NCI-H2029 (cell line): Measurements from ENCODE around the gene SPINT2.
"Not testable (repeated sequence)": the region's sequence is repeated elsewhere in the genome, so short reads cannot be mapped to it uniquely, and the experiment has no call there.

ENCODE experiments used
- DNase-seq: peaks from one replicate; lab custom pipeline; 2025; lab: John Stamatoyannopoulos, UW

The SPINT2 gene

GRCh38 chr19:38239816-38240215 lies 24.6 kb upstream of the SPINT2 start:
- no peak for DNase-seq

DNA sequence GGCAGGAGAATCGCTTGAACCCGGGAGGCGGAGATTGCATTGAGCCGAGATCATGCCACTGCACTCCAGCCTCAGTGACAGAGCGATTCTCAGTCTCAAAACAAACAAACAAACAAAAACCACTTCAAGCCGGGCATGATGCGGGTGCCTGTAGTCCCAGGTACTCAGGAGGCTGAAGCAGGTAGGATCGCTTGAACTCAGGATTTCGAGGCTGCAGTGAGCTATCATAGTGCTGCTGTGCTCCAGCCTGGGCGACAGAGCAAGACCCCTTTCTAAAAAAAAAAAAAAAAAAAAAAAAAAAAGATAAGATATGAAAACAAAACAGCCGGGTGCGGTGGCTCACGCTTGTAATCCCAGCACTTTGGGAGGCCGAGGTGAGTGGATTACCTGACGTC lies 21.1 kb upstream of the SPINT2 start:
- no peak for DNase-seq

- no peak for DNase-seq
These were observed 18.4 kb upstream of the SPINT2 start for GRCh38 chr19:38245826-38246498.

GRCh38 chr19:38247126-38247525 lies 17.2 kb upstream of the SPINT2 start:
- DNase-seq = no peak

DNA sequence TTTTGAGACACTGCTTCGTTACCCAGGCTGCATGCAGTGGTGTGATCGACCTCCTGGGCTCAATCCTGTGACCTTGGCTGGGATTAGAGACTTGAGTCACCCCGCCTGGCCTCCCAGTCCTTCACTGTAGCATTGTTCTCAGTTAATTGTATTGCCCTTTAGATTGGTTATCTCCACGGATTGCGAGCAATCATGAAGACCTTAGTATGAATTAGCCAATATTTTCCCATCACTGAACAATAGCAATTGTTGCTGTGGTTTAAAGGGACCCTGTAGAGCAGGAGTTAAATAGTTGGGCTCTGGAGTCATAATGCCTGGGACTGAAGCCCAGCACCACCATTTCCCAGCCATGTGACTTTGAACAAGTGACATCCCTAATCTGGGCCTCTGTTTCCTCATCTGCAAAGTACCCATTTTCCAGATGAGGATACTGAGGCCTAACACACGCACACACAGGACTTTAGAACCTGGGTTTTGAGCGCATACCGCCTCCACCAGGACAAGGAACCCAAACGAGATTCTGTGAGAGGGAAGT lies 16.6 kb upstream of the SPINT2 start:
- no peak for DNase-seq

GRCh38 chr19:38248421-38248820 lies 16.0 kb upstream of the SPINT2 start:
- no peak for DNase-seq

- DNase-seq = no peak
These were observed 13.9 kb upstream of the SPINT2 start for GRCh38 chr19:38250428-38250820.

- DNase-seq = peak; percentile 13
These were observed 13.4 kb upstream of the SPINT2 start for GRCh38 chr19:38250821-38251563.

DNA sequence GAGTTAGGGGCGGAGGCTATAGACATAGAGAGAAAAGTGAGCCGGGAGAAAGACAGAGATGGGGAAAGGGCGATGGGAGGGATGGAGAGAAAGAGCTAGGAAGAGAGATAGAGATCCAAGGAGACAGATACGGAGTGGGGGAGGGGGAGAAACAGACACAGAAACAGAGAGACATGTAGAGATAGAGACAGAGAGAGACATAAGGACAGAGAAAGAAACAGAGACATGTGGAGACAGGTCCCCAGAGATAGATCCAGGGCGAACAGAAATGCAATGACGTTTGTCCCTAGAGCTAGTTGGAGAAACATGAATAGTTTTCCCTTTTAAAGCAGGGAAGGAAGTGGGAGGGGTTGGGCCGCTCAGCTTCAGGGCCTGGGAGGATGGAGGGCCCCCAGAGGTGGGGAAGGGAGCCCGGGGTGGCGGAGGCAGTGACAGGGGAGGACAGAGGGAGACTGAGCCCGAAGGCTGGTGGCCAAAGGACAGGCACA lies 12.8 kb upstream of the SPINT2 start:
- no peak for DNase-seq

DNA sequence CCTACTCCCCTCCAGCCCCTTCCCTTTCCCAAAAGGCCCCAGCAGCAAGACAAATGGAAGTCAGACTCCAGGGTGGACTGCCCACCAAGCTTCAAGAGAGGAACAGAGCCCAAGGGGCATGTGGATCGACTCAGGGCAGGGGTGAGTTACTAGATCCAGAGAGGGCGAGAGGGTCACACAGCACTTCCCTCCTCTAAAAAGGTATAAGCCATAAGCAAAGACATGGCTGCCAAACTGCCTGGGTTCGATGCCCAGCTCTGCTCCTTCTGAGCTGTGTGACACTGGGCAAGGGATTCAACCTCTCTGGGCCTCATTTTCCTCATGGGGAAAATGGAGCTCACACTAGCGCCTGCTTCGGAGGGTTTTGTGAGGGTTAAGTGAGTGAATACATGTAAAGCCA lies 12.0 kb upstream of the SPINT2 start:
- no peak for DNase-seq

GRCh38 chr19:38252941-38253691 lies 11.3 kb upstream of the SPINT2 start:
- DNase-seq = no peak

- DNase-seq = no peak
These were observed 10.6 kb upstream of the SPINT2 start for GRCh38 chr19:38253788-38254187.

- no peak for DNase-seq
These were observed 8.9 kb upstream of the SPINT2 start for GRCh38 chr19:38255383-38256014.

GRCh38 chr19:38261942-38262341 lies 2.4 kb upstream of the SPINT2 start:
- DNase-seq = not testable (repeated sequence)

- DNase-seq = peak; percentile 13
These were observed 1.6 kb upstream of the SPINT2 start for GRCh38 chr19:38262585-38263268.

DNA sequence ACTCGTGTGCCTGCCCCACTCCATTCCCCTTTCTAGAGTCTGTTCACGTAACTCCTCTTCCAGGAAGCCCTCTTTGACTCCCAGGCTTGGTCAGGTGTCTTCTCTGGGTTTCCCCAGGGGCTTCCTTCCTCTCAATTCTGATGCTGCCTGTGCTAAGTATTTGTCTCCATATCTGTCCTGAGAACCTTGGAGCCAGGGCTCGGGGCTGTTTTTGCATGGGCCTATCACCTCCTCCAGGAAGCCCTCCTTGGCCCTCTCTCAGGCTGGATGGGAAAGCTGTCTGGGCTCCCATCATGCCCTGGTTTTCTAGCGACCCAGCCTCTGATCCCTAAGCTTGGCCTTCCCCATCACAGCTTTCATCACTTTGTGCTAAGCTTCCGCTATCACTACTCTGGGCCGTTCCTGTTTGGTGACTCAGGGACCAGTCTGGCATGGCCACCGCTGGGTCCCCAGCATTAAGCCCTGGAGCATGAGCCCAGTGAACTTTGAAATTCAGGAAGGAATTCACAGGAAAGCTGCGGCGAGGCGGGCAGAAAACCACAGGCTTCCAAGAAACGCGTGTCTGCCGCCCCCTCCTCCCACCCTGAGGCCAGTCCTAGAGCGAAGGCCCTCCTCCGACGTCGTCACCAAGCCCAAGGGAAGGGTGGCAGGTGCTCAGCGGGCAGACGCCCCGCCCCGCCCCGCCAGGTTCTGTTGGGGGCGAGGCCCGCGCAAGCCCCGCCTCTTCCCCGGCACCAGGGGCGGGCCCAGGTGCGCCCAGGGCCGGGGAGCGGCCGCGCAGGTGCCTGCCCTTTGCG lies 486 bp upstream of the SPINT2 start:
- DNase-seq = peak; percentile 93

DNA sequence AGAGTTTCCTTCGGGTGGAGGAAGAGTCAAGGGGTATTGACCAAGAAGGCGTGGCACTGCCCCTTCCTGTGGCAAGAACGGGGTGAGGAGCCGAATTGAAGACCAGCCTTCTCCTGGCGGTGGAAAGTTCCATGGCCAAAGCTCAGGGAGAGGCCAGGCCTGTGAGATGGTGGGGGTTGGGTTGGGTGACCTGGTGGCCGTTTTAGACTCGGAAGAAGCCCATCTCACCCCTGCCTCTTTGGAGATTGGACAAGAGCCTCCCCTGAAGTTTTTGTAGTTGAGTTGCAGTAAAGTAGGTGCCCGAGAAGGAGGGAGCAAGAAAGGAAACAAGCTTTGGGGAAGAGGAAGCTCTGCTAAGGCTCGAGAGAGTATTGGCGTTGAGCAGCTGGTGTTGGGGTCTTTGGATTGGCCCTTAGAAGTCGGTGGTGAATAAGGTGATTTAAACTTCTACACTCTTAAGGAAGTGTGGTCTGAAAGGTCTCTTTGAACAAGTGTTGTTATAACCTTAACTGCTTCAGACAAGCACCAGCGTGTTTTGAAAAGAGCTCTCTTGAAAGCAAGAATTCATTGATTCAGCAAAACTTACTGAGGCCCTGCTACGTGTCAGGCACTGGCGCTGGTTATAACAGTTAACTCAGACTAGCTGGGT lies 964 bp downstream of the SPINT2 start:
- DNase-seq = no peak

- DNase-seq = peak; percentile 62
These were observed 1.6 kb downstream of the SPINT2 start for GRCh38 chr19:38265921-38266429.

DNA sequence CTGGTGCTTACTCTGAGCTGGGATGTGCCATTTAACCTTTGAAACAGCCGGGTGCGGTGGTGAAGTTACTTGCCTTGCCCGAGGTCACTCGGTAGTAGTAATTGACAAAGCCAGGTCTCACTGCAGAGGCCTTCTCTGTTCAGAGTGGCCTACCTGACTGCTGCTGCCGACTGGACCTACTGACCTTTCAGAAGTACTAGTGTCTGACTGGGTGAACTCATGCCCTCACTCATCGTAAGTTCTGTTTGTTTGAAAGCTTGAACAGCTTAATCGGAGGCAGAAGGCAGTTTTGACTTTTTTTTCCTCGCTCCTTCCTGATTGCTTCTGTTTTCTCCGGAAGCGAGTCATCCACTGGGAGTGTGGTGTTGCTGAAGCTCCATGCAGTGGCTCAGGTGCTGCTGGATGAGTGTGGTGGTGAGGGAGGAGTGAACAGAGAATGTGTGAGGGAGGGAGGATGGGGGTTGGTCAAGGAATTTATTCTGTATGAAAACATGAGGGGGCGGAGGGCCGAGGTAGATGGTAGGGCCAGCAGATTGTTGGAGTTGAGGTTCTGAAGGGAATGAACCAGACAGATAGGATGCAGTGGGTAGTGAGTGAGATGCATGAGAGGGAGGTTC lies 2.7 kb downstream of the SPINT2 start:
- peak; percentile 17 for DNase-seq
